HG02798 (cell line): ENCODE measurements around the gene PAN3.

Source experiments
- ATAC-seq: cut with Tn5 transposase; IDR thresholded peaks from one replicate; pipeline ENCODE4 v1.9.1; 2021; ENCODE audit warnings: mild to moderate bottlenecking; ENCODE audit not compliant: unreplicated experiment, poor library complexity

PAN3 gene

GRCh38 chr13:28326056-28326455 lies 187.7 kb downstream of the PAN3 start:
- ATAC-seq: no peak

- no peak for ATAC-seq
Measured at GRCh38 chr13:28327373-28328270, 189.3 kb downstream of the PAN3 start.

DNA sequence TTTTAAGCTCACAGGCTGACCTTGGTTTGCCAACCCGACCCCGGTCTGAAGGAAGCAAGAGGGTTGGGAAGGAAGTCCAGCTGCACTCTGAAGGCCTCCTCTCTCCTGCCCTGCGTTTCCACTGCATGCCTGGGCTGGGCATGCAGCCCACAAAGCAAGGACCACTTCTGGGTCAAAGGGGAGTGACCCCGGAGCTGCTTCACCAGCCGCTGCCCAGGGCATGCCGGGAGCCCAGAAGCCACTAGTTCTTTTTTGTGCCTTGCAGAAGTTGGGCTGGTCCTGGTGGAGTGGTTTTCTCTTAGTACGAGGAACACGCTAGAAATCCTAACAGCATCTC lies 189.9 kb downstream of the PAN3 start:
- no peak for ATAC-seq

DNA sequence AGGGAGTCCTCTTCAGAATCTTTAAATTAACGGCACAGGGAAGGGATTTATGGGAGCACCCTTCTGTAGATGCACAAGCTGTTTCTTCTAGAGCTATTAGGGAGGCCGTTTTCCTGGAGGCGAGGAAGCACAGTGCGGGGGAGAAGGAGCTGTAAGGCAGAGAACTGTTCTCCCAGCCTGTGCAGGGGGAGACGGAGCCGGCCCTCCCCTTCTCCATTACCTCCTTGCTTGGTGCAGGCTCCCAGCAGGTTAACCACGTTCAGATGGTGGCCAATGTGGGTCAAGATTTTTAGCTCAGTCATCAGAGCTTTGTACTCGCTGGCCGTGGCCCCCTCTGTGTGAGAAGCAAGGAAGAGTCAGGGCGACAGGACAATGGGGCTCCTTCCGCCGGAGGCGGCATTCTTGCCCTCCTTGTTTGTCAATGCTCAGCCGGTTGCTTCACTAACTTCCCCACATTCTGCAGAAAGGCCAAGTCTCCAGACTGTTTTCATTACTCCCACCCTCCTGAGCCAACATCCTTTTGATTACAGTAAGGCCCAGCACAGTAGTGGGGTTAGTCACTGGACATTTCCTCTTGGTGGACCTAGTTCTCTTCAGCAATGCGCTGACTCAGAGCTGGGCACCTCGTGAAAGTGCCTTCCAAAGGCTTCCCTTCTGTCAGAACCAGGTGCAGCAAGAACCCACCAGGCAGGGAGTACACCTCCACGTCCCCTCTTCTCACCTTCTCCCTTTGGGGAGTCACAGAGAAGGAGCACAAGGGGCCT lies 191.2 kb downstream of the PAN3 start:
- ATAC-seq: no peak

GRCh38 chr13:28333204-28333881 lies 195.0 kb downstream of the PAN3 start:
- no peak for ATAC-seq

DNA sequence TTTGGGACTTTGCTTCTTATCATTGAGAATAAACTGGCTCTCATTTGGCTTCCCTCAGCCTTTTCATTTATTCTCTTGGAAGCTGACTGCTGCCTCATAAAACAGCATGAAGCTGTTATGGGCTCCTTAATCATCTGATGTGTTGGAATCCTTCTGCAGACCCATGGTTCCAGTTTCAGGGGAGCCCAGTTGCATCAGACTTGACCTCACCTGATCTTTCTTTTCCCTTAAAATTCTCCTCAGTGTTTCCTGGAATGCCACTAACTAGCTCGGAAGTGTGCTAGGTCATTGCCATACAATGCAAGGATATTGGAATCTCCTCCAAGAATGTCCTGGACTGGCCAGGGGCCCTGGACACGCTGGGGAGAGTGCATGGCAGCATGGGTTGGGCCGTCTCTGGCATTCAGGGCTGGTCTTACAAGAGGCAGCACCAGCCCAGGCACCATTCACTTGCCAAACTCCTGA lies 197.9 kb downstream of the PAN3 start:
- ATAC-seq: no peak

DNA sequence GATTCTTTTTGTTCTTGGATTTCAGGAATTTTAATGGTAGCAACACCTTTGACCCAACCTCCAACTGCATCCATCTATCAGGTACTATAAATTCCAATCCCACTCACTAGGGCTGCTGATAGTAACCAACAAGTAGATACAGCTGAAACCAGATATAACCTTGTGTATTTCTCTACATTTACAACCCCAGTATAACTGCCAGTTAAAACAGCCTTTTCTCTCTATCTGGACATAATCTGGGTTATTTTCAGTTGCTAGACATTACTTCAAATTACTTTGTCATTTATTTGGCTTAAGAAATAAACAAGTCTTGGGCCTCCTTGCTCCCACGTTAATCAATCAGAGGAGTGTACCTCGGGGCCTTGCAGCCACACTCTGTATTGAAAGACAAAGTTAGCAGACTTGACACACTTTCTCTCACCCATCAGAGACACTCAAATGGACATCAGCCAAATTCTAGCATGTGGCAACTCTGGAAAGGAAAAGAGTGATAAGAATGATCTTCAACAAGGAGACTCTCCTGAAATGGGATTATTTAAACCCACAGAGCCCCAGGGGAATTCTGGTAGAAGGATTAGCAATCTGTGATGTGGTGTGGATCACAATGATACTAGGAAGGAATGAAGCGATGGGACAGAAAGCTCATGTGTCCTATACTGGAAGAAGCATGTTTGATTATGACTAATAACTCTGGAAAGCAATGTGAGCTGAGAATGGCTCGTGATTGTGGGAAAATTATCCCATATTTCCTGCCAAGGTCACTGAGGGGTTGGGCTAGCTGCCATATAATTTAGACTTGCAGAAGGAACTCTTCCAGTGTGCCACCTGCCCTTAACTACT lies 199.0 kb downstream of the PAN3 start:
- no peak for ATAC-seq

- ATAC-seq: no peak
Measured at GRCh38 chr13:28338006-28338574, 199.7 kb downstream of the PAN3 start.

DNA sequence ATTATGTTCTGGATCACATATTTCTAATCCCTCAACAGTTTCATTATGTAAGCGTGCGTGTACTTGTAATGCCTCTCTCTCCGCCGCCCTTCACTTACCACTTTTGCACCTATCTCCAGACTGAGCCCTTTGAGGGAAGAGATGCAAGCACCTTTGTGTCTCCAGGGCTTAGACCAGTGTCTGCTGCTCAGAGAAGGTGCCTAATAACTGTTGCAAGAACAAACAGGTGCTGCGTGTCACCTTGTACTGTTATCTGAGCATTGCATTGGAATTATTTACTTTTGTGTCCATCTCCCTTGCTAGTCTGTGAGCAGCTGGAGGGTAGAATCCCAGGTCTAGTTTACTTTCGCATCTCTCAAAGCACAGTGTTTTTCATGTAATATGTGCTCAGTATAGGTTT lies 200.4 kb downstream of the PAN3 start:
- ATAC-seq: no peak

GRCh38 chr13:28339419-28339818 lies 201.1 kb downstream of the PAN3 start:
- no peak for ATAC-seq

DNA sequence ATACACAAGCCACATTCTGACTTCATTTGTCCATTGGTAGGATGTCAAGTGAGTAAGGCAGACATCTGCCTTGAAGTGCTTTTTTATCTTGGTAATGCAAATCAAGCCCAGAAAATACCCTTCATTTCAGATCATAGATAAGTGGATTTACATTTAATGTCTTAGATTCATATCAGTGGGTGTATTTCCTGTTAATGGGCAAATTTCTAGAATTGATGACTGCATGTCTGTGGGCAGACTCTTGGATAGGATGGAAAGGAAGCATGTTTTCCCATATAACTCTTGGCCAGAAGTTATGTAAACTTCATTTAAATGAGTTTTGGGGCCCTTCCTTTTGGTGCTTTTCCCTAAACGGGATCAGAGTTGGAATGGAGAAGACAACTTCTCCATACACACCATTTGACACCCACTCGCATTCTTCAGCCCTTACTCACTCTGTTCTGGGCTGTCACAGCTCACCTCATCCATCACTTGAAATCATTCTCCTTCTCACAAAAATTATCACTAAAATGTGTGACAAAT lies 202.0 kb downstream of the PAN3 start:
- no peak for ATAC-seq

GRCh38 chr13:28342251-28342650 lies 203.9 kb downstream of the PAN3 start:
- no peak for ATAC-seq

- no peak for ATAC-seq
Measured at GRCh38 chr13:28344163-28344562, 205.8 kb downstream of the PAN3 start.
